ENCODE results near the gene TMEM163. TPM values are rescaled to one million over a fixed set of nuclear protein-coding genes. Genes with fewer than 3 reads are reported as not detected.
"Not testable (repeated sequence)": the region's sequence is repeated elsewhere in the genome, so short reads cannot be mapped to it uniquely, and the experiment has no call there.

The TMEM163 gene
- total and polyA plus RNA-seq, 12 donors = 0.16 to 1.7 (median 0.37) TPM

GRCh38 chr2:134568413-134568812, 150.4 kb downstream of the TMEM163 start:
- DNase-seq (no peak), ATAC-seq (no peak)
- Histone ChIP-seq H3K9me3 (no peaks in the 10 kb centered on the region), H3K27me3 (peaks cover 0 to 3% (median 0%) of the 10 kb centered on the region in 7 donors), H3K4me3 (no peak overlapping the region), H3K36me3 (no peaks in the 10 kb centered on the region), H3K4me1 (no peaks in the 10 kb centered on the region), H3K27ac (no peak overlapping the region)
- 91 to 96% methylated on average over 2 of the region's 2 CpGs for WGBS, 2 donors
- TF ChIP-seq CTCF (IDR thresholded peaks at IDR 0.05) = no peak
- intact Hi-C loops (cut with DNase I) = no loop called here

- no peak for DNase-seq
- intact Hi-C loops (cut with DNase I) = no loop called here
- H3K27me3 ChIP-seq = peaks cover 0 to 3% (median 0%) of the 10 kb centered on the region in 7 donors
- H3K4me3 ChIP-seq = no peak overlapping the region
- H3K27ac ChIP-seq = no peak overlapping the region
- no peak for TF ChIP-seq CTCF (IDR thresholded peaks at IDR 0.05)
- H3K9me3 ChIP-seq = no peaks in the 10 kb centered on the region
- H3K4me1 ChIP-seq = no peaks in the 10 kb centered on the region
- H3K36me3 ChIP-seq = no peaks in the 10 kb centered on the region
- ATAC-seq = no peak
- WGBS, 2 donors = 43 to 48% methylated on average over 1 of the region's 1 CpG
These were observed 151.1 kb downstream of the TMEM163 start for GRCh38 chr2:134567666-134568065.

- H3K27ac ChIP-seq; intact Hi-C loops (cut with DNase I); H3K9me3 ChIP-seq; H3K4me3 ChIP-seq; DNase-seq; ATAC-seq; H3K36me3 ChIP-seq; H3K27me3 ChIP-seq; H3K4me1 ChIP-seq: not testable (repeated sequence)
- 89 to 95% methylated on average over 5 of the region's 5 CpGs for WGBS, 2 donors
These were observed 153.8 kb downstream of the TMEM163 start for GRCh38 chr2:134564955-134565354.

GRCh38 chr2:134564549-134564948, 154.3 kb downstream of the TMEM163 start:
- no peak overlapping the region for H3K27ac ChIP-seq
- 65 to 68% methylated on average over 3 of the region's 3 CpGs for WGBS, 2 donors
- no peaks in the 10 kb centered on the region for H3K4me1 ChIP-seq
- peaks cover 0 to 3% (median 0%) of the 10 kb centered on the region in 7 donors for H3K27me3 ChIP-seq
- DNase-seq (no peak), ATAC-seq (no peak)
- no peaks in the 10 kb centered on the region for H3K9me3 ChIP-seq
- intact Hi-C loops (cut with DNase I) = no loop called here
- no peaks in the 10 kb centered on the region for H3K36me3 ChIP-seq
- no peak overlapping the region for H3K4me3 ChIP-seq
- TF ChIP-seq CTCF (IDR thresholded peaks at IDR 0.05) = no peak

- ATAC-seq (no peak), DNase-seq (no peak)
- Histone ChIP-seq H3K9me3 (no peaks in the 10 kb centered on the region), H3K27ac (no peak overlapping the region), H3K4me1 (no peaks in the 10 kb centered on the region), H3K36me3 (no peaks in the 10 kb centered on the region), H3K27me3 (peaks cover 0 to 3% (median 0%) of the 10 kb centered on the region in 7 donors), H3K4me3 (no peak overlapping the region)
- intact Hi-C loops (cut with DNase I) = no loop called here
- TF ChIP-seq CTCF (IDR thresholded peaks at IDR 0.05) = no peak
- 78% methylated on average over 5 of the region's 5 CpGs for WGBS, 2 donors
These were observed 160.5 kb downstream of the TMEM163 start for GRCh38 chr2:134558208-134558830.

Data from heart right ventricle (tissue), 16 donors.